Measurements from ENCODE around the gene EVA1C.
"Not testable (repeated sequence)": the region's sequence is repeated elsewhere in the genome, so short reads cannot be mapped to it uniquely, and the experiment has no call there.

EVA1C gene

DNA sequence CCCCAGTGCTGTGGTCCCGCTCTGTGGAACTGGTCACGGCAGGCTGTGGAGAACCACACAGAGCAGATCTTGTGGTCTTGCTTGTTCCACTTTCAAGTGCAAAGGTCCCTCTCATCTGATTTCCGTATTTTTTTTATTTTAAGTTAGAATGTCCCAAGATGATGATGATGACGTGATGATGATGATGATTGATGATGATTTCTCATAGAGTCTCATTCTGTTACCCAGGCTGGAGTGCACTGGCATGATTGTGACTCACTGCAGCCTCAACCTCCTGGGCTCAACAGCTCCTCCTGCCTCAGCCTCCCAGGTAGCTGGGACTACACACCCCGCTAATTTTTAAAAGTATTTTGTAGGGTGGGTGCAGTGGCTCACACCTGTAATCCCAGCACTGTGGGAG lies 12.2 kb downstream of the EVA1C start:
- DNase-seq (ENCODE audit: low spot score), result no peak

DNA sequence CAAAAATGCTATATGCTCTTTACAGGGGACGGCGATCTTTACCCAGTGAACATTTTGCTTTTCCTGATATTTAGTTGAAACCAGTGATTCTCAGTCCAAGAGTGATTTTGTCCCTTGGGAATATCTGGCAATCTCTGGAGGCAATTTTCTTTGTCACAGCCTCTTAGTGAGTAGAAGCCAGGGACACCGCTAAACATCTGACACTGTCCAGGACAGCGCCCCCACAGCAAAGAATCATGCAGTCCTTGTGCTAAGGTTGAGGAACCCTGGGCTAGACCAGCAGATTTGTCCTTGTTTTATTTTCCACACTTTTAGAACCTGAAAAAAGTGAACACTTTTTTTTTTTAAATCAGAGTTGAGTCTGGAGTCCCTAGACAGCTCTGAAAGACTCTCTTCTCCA lies 13.1 kb downstream of the EVA1C start:
- no peak for DNase-seq (ENCODE audit: low spot score)

DNA sequence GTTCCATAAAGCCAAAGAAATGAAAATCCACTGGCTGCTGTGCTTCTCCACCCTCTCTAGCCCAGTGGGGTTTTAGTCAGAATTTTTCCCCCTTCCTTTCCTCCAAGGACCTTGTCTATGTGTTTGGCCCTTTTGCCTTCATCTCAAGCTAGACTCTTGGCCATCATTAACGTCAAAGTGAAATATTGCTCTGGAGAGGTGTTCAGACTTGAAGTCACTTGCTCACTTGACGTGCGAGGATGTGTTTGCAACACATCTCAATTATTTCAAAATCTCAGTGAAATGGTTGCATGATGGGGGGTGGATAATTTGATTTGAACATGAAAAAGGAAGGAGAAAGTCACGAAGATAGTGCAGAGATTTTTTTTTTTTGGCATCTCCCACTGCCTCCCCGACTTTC lies 13.6 kb downstream of the EVA1C start:
- DNase-seq (ENCODE audit: low spot score), result no peak

DNA sequence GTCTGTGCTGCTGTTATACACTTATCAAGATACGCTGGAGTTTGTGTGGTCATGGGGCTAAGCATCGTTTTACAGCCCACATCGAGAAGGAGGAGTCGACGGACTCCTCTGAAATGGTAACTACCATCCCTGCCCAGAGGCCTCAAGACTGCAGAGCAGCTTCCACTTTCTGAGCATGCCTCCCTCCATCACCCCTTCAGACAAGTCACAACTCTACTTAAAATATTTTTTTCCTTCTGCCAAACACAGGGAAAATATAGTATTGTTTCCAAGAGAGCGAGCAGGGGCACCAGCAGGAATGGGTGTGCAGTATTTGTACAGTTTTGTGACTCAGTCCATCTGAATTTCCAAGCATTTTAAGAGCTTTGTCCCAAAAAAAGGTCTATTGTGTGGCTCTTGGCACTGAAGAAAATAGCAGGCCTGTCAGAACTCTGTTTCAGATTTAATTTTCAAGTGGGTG lies 14.1 kb downstream of the EVA1C start:
- DNase-seq (ENCODE audit: low spot score), result no peak

DNA sequence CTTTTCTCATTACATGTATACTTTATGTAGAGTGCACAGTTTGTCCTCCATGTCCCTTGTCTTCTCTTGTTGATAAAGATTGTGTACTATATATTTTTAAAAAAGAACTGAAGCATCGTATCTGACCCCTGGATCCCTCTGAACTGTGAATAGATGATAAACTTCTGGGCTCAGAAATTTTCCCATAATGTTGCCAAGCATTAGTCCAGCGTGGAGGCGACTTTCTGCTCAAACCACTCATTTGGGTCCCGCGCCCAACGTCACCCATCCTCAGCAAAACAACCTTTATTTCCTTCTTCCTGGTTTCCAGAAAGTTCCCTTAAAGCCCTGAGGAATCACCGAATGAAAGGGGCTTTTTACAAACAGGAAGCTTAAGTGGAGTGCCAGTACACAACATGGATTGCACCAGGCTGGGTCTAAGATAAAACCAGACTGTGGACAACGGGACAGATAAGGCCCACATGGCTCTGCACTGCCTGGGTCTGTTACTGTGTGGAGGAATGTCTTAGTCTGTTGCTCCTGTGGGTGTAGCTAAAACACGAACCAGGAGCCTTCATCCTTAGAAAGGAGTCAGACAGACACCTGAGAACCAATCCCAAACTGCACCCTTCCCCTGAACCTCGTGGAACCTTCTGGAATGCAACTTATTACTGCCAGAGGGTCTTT lies 15.6 kb downstream of the EVA1C start:
- DNase-seq (ENCODE audit: low spot score), result no peak

DNA sequence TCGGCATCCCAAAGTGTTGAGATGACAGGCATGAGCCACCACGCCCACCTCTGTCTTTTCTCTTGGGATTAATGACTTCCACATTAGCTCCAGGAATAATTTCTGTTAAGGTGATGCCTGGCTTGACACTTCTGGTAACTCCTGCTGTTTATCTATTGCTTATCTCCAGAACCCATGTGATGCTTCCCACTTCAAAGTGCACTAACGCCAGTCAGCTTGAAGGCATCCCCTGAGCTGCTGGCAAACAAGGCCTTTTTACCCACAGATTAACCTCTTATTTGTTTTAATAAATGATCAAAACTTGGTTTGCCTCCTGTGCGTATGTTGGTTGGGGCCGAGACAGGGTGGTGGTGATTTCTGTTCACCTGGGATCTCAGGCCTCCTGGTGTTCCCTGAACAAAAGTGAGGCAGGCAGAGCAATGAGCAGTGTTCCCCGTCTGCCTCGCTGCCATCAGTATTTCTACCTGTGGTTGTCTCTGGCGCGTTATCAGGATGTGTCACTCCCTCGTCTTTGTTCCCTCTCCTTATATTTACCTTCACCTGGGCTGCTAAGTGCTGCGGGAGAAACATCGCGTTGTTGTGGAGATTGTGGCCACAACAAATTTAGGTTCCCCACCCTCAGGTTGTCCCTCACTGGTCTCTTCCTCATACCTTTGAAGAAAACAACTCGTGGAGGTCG lies 20.6 kb downstream of the EVA1C start:
- DNase-seq (ENCODE audit: low spot score), result not testable (repeated sequence)

DNA sequence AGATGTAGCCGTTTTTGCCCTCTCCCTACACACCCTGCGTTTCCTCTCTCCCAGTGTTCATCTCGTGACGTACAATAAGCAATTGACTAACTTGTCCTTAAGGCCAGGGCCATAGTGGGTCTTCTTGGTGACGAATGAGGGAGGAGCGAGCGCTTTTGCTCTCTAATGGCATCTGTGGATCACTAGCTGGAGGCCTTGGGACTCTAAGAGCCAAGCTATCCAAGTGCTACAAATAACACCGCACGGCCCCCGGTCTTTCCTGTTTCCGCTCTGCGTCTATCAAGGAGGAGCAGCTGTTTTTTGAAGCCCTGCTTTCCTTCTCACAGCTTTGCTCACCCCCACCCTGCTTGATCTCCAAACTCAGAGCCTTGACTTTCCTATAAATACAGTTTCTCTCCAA lies 25.2 kb downstream of the EVA1C start:
- no peak for DNase-seq (ENCODE audit: low spot score)

DNA sequence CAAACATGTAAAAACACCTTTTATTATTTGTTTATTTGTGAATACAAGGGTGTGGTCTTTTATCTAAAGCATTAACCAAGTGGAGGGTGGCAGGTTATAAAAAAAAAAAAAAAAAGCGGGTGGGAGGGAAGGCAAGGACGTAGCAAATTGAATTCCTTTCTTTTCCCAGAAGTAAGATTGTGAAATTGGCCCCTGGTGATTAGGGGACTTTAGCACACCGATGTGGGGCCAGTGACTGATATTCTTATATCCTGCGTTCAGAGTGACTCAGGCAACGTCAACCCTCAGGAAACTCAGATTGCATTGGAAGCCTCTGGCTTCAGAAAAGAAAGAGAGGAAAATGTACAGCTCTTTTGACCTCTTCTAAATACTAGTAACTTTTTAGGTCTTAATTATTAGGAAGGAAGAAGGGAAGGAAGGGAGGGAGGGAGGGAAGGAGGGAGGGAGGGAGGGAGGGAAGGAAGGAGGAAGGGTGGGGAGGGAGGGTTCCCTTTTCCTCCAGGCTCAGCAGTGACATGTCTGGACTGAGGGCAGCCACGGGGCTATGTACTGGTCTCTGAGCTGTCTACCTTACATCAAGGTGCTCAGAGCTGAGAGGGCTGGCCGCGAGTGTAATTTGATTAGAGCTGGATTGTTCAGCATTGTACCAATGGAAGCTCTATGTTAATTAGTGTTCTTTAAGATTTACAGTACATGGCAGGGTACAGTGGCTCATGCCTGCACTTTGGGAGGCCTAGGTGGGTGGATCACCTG lies 30.2 kb downstream of the EVA1C start:
- DNase-seq (ENCODE audit: low spot score), result no peak

DNA sequence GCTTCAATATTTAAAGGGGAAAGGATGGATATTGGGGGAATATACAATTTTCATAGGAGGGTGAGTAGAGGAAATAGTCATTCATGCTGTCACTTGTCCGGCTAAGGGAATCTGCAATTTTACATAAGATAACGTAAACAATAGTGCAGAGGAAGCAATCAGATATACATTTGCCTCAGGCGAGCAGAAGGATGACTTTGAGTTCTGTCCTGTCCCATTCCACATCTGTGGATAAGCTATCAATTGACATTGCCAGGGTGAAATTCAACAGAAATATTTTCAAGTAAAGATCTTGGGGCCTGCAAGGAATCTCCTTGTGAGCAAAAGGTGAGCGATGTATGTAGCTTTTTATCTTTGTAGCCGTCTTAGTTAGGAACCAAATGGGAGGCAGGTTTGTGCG lies 32.6 kb downstream of the EVA1C start:
- no peak for DNase-seq (ENCODE audit: low spot score)

DNA sequence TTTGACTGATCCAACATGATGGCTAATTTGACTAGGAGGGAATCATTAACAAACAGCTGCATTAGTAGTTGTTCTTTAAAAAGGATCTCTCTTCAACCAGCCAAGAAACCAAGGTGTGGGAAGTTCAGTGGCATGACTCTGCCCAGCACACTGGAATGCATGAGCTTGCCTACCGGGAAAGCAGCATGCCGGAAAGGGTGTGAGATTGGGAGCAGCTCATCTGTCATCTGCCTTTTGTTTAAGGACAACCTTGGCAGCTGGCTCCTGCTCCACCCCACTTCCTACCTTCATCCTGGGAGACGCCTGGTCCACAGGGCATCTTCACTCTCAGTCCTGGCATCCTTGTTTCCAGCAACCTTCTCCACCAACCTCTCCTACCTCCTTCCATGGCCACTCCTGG lies 33.9 kb downstream of the EVA1C start:
- not testable (repeated sequence) for DNase-seq (ENCODE audit: low spot score)

DNA sequence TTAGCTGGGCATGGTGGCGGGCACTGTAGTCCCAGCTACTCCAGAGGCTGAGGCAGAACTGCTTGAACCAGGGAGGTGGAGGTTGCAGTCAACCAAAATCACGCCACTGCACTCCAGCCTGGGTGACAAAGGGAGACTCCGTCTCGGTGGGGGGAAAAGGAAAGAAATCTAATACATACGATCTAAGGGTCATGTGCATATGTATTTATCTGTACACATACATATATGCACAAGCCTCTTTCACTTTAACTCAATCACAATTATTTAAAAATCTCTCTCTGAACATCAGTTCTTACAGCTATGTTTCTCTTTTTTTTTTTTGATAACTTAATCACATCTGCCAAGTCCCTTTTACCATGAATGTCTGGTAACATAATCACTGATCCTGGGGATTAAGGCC lies 34.7 kb downstream of the EVA1C start:
- no peak for DNase-seq (ENCODE audit: low spot score)

DNA sequence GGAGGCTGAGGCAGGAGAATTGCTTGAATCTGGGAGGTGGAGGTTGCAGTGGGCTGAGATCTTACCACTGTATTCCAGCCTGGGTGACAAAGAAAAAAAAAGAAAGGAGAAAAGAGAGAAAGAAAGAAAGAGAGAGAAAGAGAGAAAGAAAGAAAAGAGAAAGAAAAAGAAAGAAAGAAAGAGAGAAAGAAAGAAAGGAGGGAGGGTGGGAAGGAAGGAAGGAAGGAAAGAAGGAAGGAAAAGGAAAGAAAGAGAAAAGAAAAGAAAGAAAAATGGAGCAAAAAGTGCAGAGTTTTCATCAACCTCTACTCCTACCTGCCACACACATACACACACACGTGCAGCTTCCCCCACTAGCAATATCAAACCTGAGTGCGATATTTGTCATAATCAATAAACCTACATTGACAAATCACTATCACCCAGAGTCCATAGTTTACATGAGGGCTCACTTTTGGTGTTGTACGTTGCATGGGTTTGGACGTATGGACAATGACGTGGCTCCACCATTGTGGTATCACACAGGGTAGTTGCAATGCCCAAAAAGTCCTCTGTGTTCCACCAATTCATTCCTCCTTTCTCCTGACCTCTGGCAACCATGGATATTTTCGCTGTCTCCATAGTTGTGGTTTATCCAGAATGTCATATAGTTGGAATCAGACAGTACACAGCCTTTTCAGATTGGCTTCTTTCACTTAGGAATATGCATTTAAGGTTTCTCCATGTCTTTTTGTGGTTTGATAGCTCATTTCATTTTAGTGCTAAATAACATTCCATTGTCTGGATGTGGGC lies 36.5 kb downstream of the EVA1C start:
- no peak for DNase-seq (ENCODE audit: low spot score)

DNA sequence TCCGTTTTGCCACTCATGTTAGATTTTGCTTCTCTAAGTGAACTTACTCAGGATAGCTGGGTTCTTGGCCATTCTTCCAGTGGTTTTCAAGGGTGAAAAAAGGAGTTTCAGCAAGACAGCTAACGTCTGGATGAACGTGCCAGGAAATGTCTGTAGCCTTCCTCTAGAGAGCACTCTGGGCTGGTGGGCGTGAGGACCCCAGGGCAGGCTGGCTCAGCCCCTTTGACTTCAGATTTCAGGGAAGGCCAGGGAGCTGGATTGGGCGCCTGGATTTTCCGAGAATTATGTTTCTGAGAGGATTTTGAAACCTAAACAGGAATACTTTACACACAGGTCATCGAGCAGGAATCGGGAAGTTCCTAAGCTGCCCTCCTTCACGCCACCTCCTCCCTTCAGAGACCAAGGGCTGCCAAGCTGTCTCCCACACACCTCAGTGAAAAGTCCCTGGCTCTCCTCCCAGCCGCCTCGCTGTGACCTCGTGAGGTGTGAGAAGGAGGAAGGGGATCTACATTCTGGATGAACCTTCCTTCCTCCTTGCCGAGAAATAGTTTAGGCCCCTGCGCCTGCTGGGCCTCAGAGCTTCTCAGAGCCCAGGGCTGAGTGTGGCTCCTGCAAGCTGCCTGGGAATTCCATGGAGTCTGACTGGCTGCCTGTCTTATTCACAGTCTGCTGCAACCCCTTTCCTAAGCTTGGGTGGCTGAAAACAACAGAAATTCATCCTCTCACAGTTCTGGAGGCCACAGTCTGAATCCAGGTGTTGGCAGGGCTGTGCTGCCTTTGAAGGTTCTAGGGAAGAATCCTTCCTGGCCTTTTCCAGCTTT lies 38.6 kb downstream of the EVA1C start:
- not testable (repeated sequence) for DNase-seq (ENCODE audit: low spot score)

DNA sequence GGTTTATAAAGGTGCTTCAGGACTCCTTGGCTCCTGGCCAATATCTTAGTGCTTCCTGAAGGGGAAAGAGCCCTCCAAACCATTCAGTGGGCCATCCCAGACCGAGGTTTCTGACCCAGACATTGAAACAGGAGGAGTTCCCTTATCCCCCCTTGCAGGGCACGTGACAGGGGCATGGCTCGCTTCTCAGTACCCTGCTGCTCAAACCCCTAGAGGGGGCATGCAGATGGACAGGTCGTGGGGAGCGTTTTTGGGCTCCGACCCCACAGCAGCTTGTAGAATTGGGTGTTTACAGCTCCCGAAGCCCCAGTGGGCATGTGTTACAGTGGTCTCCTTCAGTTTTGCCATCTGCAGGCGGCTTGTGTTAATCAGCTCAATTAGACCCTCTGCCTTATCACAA lies 39.7 kb downstream of the EVA1C start:
- not testable (repeated sequence) for DNase-seq (ENCODE audit: low spot score)

DNA sequence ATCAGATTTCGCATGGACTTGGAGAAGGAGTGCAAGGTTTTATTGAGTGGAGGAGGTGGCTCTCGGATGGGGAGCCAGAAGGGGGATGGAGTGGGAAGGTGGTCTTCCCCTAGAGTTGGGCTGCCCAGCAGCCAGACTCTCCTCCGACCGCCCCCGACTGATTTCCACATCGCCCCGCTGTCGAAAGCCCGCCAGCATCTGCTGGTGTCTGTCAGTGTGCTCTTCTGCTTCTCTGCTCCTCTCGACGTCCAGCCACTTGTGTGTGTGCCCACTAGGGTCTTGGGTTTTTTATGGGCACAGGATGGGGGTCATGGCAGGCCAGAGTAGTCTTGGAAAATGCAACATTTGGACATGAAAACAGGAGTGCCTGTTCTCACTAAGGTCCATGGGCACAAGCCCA lies 40.1 kb downstream of the EVA1C start:
- no peak for DNase-seq (ENCODE audit: low spot score)

DNA sequence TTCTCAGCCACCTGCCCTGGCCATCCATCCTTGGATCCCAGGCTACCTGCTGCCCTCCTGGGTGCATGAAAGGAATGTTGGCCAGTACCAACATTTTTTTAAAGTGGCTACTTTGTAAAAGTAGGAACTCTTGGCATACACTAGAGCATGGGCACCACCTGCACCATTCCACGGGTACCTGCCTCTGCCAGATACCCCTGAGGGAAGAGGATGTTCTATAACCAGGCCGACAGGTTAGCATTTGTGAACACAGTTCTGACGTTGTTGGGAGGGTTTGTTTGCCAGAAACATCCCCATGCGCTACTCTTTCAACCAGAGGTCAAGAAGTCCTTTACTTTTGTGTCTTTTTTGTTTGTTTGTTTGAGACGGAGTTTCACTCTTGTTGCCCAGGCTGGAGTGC lies 43.0 kb downstream of the EVA1C start:
- DNase-seq (ENCODE audit: low spot score), result no peak

DNA sequence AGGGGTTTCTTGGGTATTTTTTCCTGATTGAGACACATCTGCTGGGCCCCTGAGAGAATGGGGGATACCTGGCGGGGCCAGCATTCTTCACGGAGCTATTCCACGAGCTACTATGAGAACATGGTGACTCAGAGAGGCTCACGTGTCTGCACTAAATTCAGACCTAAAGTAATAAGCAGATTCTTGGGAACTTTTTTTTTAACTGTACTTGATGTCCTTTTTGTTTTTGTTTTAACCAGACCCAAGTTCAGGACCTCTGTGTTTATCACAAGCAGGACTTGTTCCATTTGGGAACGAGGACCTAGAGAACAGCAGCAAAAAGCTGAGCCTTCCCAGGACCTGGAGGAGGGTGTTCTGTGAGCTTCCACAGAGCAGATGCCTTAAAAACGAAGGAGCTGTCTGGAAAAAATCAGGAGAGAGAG lies 44.0 kb downstream of the EVA1C start:
- peak; percentile 71 for DNase-seq (ENCODE audit: low spot score)

DNA sequence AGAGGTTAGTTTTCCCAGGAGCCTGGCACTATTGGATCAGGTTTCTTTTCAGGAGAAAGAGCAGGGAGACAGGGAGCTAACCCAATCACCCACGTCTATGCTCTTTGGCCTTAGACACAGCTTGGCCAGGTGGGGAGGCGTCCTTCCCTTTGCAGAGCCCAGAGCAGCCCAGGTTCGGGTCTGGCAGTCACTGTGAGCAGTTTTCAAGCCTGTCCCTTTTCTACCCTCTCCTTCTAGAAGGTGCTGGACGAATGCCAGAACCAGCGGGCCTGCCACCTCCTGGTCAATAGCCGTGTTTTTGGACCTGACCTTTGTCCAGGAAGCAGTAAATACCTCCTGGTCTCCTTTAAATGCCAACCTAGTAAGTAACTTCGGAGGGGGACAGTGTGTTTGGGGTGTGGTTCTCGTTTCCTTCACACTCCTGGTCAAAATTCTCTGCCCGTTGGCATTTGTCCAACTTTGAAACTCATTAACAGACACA lies 44.9 kb downstream of the EVA1C start:
- DNase-seq (ENCODE audit: low spot score), result peak; percentile 26

DNA sequence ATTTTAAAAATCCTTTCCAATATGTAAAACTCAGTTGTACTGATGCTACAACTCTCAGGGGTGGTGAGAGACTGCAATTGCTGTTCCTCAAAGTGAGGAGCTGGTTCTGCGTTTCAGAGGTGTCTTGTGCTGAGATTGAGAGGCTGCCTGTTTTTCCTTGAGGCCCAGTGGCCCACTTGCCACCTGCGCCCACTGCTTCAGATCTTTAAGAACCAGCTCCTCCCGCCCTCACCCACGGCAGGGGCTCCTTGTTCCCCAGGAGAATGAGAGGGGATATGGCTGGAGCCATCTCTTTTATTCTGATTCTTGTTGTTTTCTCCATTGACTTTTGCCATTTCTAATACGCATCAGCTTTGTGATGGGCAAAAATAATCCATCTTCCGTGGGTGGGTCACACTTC lies 45.5 kb downstream of the EVA1C start:
- DNase-seq (ENCODE audit: low spot score), result no peak

DNA sequence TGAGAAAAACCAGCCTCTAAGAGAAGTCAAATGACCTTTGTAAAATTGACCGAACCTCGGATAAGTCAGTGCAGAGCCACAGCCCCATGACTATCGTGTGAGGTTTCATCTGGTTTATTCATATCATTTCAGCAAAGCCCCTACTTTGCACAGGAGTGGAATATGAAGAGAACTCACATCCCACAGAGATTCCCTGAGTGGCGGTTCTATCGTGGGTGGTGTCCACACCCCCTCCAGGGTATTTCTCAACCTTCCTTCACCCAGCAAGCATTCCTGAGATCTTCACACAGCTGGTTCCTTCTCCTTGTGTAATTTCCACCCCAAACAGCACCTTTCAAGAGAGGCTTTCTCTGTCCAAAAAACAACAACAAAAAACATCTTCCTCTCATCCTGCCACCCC lies 47.5 kb downstream of the EVA1C start:
- no peak for DNase-seq (ENCODE audit: low spot score)

DNA sequence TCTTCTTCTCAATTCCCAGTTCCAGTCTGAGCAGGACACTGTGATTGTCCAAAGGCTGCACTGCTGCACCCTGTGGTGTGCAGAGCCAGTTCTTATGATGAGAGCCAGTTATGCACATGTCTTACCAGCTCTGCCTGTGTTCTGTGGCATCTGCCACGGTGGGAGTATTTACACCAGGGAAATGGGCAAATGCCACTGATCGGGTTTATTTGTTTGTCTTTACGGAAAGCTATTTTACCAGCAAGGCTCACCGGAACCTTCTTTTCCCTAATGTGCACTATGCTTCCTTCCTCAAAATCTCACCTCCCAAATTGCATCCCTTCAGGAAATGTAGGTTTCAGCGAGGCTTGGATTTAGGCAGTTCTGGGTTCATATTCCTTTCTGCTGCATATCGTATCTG lies 49.0 kb downstream of the EVA1C start:
- no peak for DNase-seq (ENCODE audit: low spot score)

Measured in hepatic stellate cell (primary cell).